ENCODE results near the gene RAB30.

GRCh38 chr11:83112886-83113285, 41.2 kb upstream of the RAB30 start:
- no peak for TF ChIP-seq CTCF (conservative IDR thresholded peaks at IDR 0.05 in 1 of 2, IDR thresholded peaks at IDR 0.05 in 1 of 2; ENCODE audit: extremely low read depth in 1 of 2, insufficient read depth in 1 of 2, low read depth in 1 of 2, low read length in 2 of 2)
- no peak for TF ChIP-seq EZH2 (IDR thresholded peaks at IDR 0.05; ENCODE audit: borderline replicate concordance, low read length)

Measured in mammary epithelial cell (primary cell).